Neural cell (in vitro differentiated cells): ENCODE data around the gene HCFC2. TPM values are rescaled to one million over a fixed set of nuclear protein-coding genes. Genes with fewer than 3 reads are reported as not detected.

ENCODE experiments used
- H2AFZ ChIP-seq: fragments of 200-600, 300-800 bp; sonication (generic), shearing (Covaris generic); 2 replicates; pipeline ENCODE4 v1.6.0; 2014; ENCODE audit warnings: low read depth, mild to moderate bottlenecking, antibody characterized with exemption, low read length, moderate library complexity
- H3F3A ChIP-seq: fragments of 200-600 bp; shearing (Covaris generic); 2 replicates; pipeline ENCODE4 v1.6.1; 2016; ENCODE audit warnings: mild to moderate bottlenecking, moderate library complexity, mixed read lengths, antibody characterized with exemption, low read length; ENCODE audit not compliant: insufficient read depth, poor library complexity, severe bottlenecking
- H3K27ac ChIP-seq: fragments of 200-600, 300-800 bp; sonication (generic), shearing (Covaris generic); 2 replicates; pipeline ENCODE4 v1.5.1; 2014; ENCODE audit warnings: mild to moderate bottlenecking, low read length, moderate library complexity
- H3K27me3 ChIP-seq: fragments of 300-800, 200-600 bp; sonication (generic), shearing (Covaris generic); 2 replicates; pipeline ENCODE4 v1.6.0; 2014; ENCODE audit warnings: mild to moderate bottlenecking, low read depth, low read length, moderate library complexity; ENCODE audit not compliant: insufficient read depth
- H3K36me3 ChIP-seq: fragments of 300-800, 200-600 bp; sonication (generic), shearing (Covaris generic); 2 replicates; pipeline ENCODE4 v1.5.1; 2014; ENCODE audit warnings: mild to moderate bottlenecking, antibody characterized with exemption, low read length, moderate library complexity; ENCODE audit not compliant: insufficient read depth
- H3K4me2 ChIP-seq: fragments of 300-800, 200-600 bp; sonication (generic), shearing (Covaris generic); 2 replicates; pipeline ENCODE4 v1.6.0; 2014; ENCODE audit warnings: mild to moderate bottlenecking, low read length
- H3K4me3 ChIP-seq: fragments of 300-800, 200-600 bp; sonication (generic), shearing (Covaris generic); 2 replicates; pipeline ENCODE4 v1.5.1; 2014; ENCODE audit warnings: mild to moderate bottlenecking, low read length, moderate library complexity
- H3K79me2 ChIP-seq: fragments of 200-600 bp; shearing (Covaris generic); replicated peaks from 2 replicates; pipeline ENCODE4 v1.6.0; 2014; ENCODE audit warnings: mild to moderate bottlenecking, low read length, moderate library complexity; ENCODE audit not compliant: insufficient read depth
- H3K9ac ChIP-seq: fragments of 300-800, 200-600 bp; sonication (generic), shearing (Covaris generic); 2 replicates; pipeline ENCODE4 v1.6.1; 2016; ENCODE audit warnings: mild to moderate bottlenecking, low read length, mixed read lengths
- H3K9me2 ChIP-seq: fragments of 200-600 bp; shearing (Covaris generic); 2 replicates; pipeline ENCODE4 v1.6.1; 2016; ENCODE audit warnings: mild to moderate bottlenecking, low read length, mixed read lengths; ENCODE audit not compliant: insufficient read depth
- H3K9me3 ChIP-seq: fragments of 200-600, 300-800 bp; sonication (generic), shearing (Covaris generic); 2 replicates; pipeline ENCODE4 v1.6.1; 2016; ENCODE audit warnings: mild to moderate bottlenecking, mixed run types, low read length, moderate library complexity, mixed read lengths
- H4K20me1 ChIP-seq: fragments of 200-600 bp; shearing (Covaris generic); 2 replicates; pipeline ENCODE4 v1.6.1; 2016; ENCODE audit warnings: mild to moderate bottlenecking, mixed run types; ENCODE audit not compliant: insufficient read depth
- CTCF ChIP-seq: fragments of 450-650 bp; IDR thresholded peaks from 2 replicates; pipeline ENCODE4 v1.5.1; 2014; ENCODE audit warnings: antibody characterized with exemption, mild to moderate bottlenecking, moderate library complexity; ENCODE audit not compliant: poor library complexity, severe bottlenecking
- EP300 ChIP-seq: fragments of 450-650 bp; conservative IDR thresholded peaks from 2 replicates; pipeline ENCODE4 v1.6.1; 2014; ENCODE audit warnings: antibody characterized with exemption, mild to moderate bottlenecking, moderate library complexity; ENCODE audit not compliant: poor library complexity, severe bottlenecking
- EZH2 ChIP-seq: fragments of 200-600, 300-800 bp; shearing (Covaris generic), sonication (generic); IDR thresholded peaks from 2 replicates; pipeline ENCODE4 v1.6.1; 2014; ENCODE audit warnings: antibody characterized with exemption, low read length, borderline replicate concordance, mild to moderate bottlenecking; ENCODE audit not compliant: insufficient read depth, poor library complexity, severe bottlenecking
- MXI1 ChIP-seq: fragments of 450-650 bp; conservative IDR thresholded peaks from 2 replicates; pipeline ENCODE4 v1.6.1; 2014; ENCODE audit warnings: antibody characterized with exemption, mild to moderate bottlenecking; ENCODE audit not compliant: poor library complexity, severe bottlenecking
- POLR2AphosphoS5 ChIP-seq: IDR thresholded peaks from 2 replicates; pipeline ENCODE4 v1.6.1; 2012
- RAD21 ChIP-seq: fragments of 450-650 bp; conservative IDR thresholded peaks from 2 replicates; pipeline ENCODE4 v1.6.1; 2014; ENCODE audit warnings: antibody characterized with exemption, mild to moderate bottlenecking, moderate library complexity
- REST ChIP-seq: IDR thresholded peaks from 2 replicates; pipeline ENCODE4 v1.6.1; 2012; ENCODE audit warnings: borderline replicate concordance
- SMC3 ChIP-seq: fragments of 450-650 bp; conservative IDR thresholded peaks from 2 replicates; pipeline ENCODE4 v1.6.1; 2014; ENCODE audit warnings: antibody characterized with exemption, mild to moderate bottlenecking, moderate library complexity; ENCODE audit not compliant: poor library complexity
- TAF1 ChIP-seq: IDR thresholded peaks from 2 replicates; pipeline ENCODE4 v1.6.1; 2012; ENCODE audit warnings: low read depth
- polyA plus RNA-seq: library from polyadenylated mRNA; depleted of rRNA; stranded (reverse); fragments of >200 nt; gene quantifications from 2 replicates; pipeline ENCODE4 v1.2.3, GENCODE V29; 2014

Gene HCFC2
- polyA plus RNA-seq, 1 donor from 2014 or later = 62.4 TPM

- no peaks in the 10 kb centered on the region for H3K36me3 ChIP-seq
- H3K79me2 ChIP-seq = no peaks in the 10 kb centered on the region
- H3K4me3 ChIP-seq = no peak overlapping the region
- TF ChIP-seq RAD21 (no peak), POLR2AphosphoS5 (no peak), SMC3 (no peak), CTCF (no peak), REST (no peak), EP300 (no peak)
- no peaks in the 10 kb centered on the region for H3K9me2 ChIP-seq
- H3F3A ChIP-seq = no peaks in the 10 kb centered on the region
- no peak overlapping the region for H3K9ac ChIP-seq
- no peak overlapping the region for H3K27ac ChIP-seq
- no peak overlapping the region for H2AFZ ChIP-seq
- H4K20me1 ChIP-seq = no peaks in the 10 kb centered on the region
- no peak overlapping the region for H3K4me2 ChIP-seq
- peaks cover 16% of the 10 kb centered on the region for H3K27me3 ChIP-seq
- no peaks in the 10 kb centered on the region for H3K9me3 ChIP-seq
Measured at GRCh38 chr12:104046306-104046705, 18.0 kb upstream of the HCFC2 start.

- Histone ChIP-seq H3K4me2 (no peak overlapping the region), H3K27me3 (peaks cover 16% of the 10 kb centered on the region), H3K36me3 (no peaks in the 10 kb centered on the region), H4K20me1 (no peaks in the 10 kb centered on the region), H3K27ac (no peak overlapping the region), H3K9ac (no peak overlapping the region), H3K9me3 (no peaks in the 10 kb centered on the region), H3K9me2 (no peaks in the 10 kb centered on the region), H3F3A (no peaks in the 10 kb centered on the region), H2AFZ (no peak overlapping the region), H3K4me3 (no peak overlapping the region), H3K79me2 (no peaks in the 10 kb centered on the region)
- TF ChIP-seq EP300 (no peak), TAF1 (no peak), EZH2 (no peak), SMC3 (no peak), RAD21 (no peak), REST (no peak), CTCF (no peak), POLR2AphosphoS5 (no peak), MXI1 (no peak)
Measured at GRCh38 chr12:104048162-104048561, 16.2 kb upstream of the HCFC2 start.
